Heart left ventricle (tissue), 16 donors: ENCODE results near the gene ALPP. TPM values are rescaled to one million over a fixed set of nuclear protein-coding genes. Genes with fewer than 3 reads are reported as not detected.
A peak's percentile ranks its signal among the peaks of the same experiment; 100 is the strongest.

Experiments used
- ATAC-seq, 4 donors: fragments of 200-7000 bp; cut with Tn5 transposase; one replicate each; pipeline ENCODE4 v1.9.1; 2020 to 2022; ENCODE audit warnings: moderate library complexity in 4 of 4, mild to moderate bottlenecking in 3 of 4, moderate number of reproducible peaks in 1 of 4
- DNase-seq, 5 donors: peaks; one replicate each; pipeline ENCODE4 v3.0.0-alpha.2; 2020
- H3K27ac ChIP-seq, 12 donors: fragments of 200-600 bp; sonication (generic) in 4 of 12; one replicate each; pipeline versions ENCODE4 v1.5.0 to v1.8.0; 2016 to 2022; ENCODE audit warnings: mild to moderate bottlenecking in 2 of 12
- H3K27me3 ChIP-seq, 9 donors: fragments of 200-600 bp; sonication (generic) in 2 of 9; one replicate each; pipeline versions ENCODE4 v1.5.1 to v1.8.0; 2016 to 2022; ENCODE audit warnings: mild to moderate bottlenecking in 3 of 9
- H3K36me3 ChIP-seq, 9 donors: fragments of 200-600 bp; sonication (generic) in 2 of 9; one replicate each; pipeline versions ENCODE4 v1.5.0 to v1.8.0; 2018 to 2022; ENCODE audit warnings: mild to moderate bottlenecking in 2 of 9
- H3K4me1 ChIP-seq, 12 donors: fragments of 200-600 bp; sonication (generic) in 4 of 12; one replicate each; pipeline versions ENCODE4 v1.5.0 to v1.8.0; 2016 to 2022; ENCODE audit warnings: mild to moderate bottlenecking in 3 of 12
- H3K4me3 ChIP-seq, 12 donors: fragments of 200-600 bp; sonication (generic) in 4 of 12; one replicate each; pipeline versions ENCODE4 v1.5.0 to v1.8.0; 2017 to 2022; ENCODE audit warnings: mild to moderate bottlenecking in 9 of 12, moderate library complexity in 4 of 12
- H3K9me3 ChIP-seq, 12 donors: fragments of 200-600 bp; sonication (generic) in 4 of 12; one replicate each; pipeline versions ENCODE4 v1.5.0 to v1.8.0; 2016 to 2022; ENCODE audit warnings: mild to moderate bottlenecking in 1 of 12
- POLR2A ChIP-seq, 2 donors: fragments of 450-650 bp; IDR thresholded peaks; one replicate each; pipeline ENCODE4 v1.6.1; 2017; ENCODE audit warnings: antibody characterized with exemption in 2 of 2, mild to moderate bottlenecking in 2 of 2, moderate library complexity in 2 of 2
- WGBS, 4 donors: extraction: QIAGEN DNeasy Blood & Tissue Kit in 2 of 4; methylation state at CpG; one replicate each; pipeline versions ENCODE4 v1.1.5 to v1.1.7; 2013 to 2018; 5-methylcytosine and 5-hydroxymethylcytosine counted together
- intact Hi-C, 10 donors: fragments of 100-400 bp; cut with DNase I; formaldehyde crosslinking; loops; one replicate each; pipeline versions ENCODE4 v1.11.1 to v1.14.2; 2022
- polyA plus RNA-seq, 2 donors: library from polyadenylated mRNA; stranded (reverse); fragments of 200-250 nt; gene quantifications; one replicate each; pipeline ENCODE4 v1.2.3, GENCODE V29; 2013
- total RNA-seq, 9 donors: library from RNA; depleted of rRNA in 2 of 9; stranded (reverse); fragments of >200 nt in 2 of 9; fragmentation: NEBNext Ultra II Directional in 3 of 9; extraction: Animal tissue kit (Norgen Biotek cat#: 25700) in 3 of 9; gene quantifications; one replicate each; pipeline versions ENCODE4 v1.1.0 to v1.2.4, GENCODE V29; 2016 to 2023
- TF ChIP-seq, protein P1 (sequence below), 12 donors: fragments of 200-600 bp; sonication (generic) in 4 of 12; IDR thresholded peaks; one replicate each; pipeline versions ENCODE4 v1.5.0 to v1.8.0; 2018 to 2022; ENCODE audit warnings: antibody characterized with exemption in 12 of 12, mild to moderate bottlenecking in 5 of 12
- donor health status: ischemic (EF 13 %, LVEDD 7.1; RV severe dilation, severe dysfunction).
- donor health status: healthy with polysubstance abuse.
- donor health status: DM: no; HTN: yes; CAD: no.
- donor health status: DM: no; HTN: no; CAD: no.
- donor health status: ischemic (EF 25% LVEDD 6.9; RV normal size, moderate dysfunction).
- donor health status: ischemic (EF 25% LVEDD 5.7; RV mildly dilated, moderate dysfunction).
- donor health status: healthy.
- donor health status: DM: yes; HTN: yes; CAD: no.
- donor health status: ischemic (EF 35%, LVEDD 5.7; RV mildly dilated, moderate dysfunction).
- donor health status: nonischemic (EF 11% LVEDD 7.7; RV severe dilation, severe dysfunction).
- donor health status: DM: yes; HTN: yes; CAD: no.
- donor health status: PGD.
- donor health status: ischemic (EF 29% LVEDD 5.4; RV normal size, mild dysfunction).
- donor health status: nonischemic (EF 23%, LVEDD 6.1; RV moderate dilation, normal function).

Gene ALPP
- total and polyA plus RNA-seq, 11 donors, result not detected

DNA sequence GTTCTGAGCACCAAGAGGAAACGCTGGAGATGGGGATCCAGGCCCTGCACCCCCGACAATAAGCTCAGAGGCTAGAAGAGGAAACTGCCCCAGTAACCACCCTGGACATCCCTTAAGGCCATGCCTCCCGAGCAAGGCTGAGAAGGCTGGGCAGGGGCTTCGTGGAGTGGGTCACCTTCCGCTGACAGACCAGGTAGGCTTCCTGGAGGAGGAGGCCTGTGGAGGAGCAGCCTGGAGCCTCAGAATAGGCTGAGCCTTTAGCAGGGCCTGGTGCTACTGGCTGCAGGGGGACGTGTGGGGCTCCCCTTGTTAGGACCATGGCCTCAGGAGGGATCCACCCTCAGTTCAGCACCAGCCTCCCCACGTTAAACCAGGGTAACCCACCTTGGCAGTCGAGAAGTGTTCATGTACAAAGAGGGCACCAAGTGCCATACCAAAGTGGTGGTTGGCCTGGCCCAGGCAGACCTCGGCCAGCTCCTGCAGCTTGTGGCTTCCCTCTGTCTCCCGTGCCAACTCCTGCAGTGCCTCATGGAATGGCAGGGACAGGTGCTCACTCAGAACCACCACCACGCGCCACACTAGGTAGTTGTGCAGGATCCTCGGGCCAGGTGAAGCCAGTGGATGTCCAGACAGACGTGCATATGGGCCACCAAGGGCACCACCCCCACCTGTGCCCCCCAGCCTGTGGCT lies 28.5 kb upstream of the ALPP start:
- intact Hi-C loops, result loop anchor here in 1 of 10 donors (10.0 kb wide), 1 partner anchor 85 kb away; no protein-coding TSS in a partner anchor
- 63 to 72% (median 68%) methylated on average over 5 to 14 of the region's 14 CpGs for WGBS, 4 donors
- H3K4me1 ChIP-seq, result peaks cover 0 to 20% (median 0%) of the 10 kb centered on the region in 12 donors
- no peaks in the 10 kb centered on the region for H3K9me3 ChIP-seq
- H3K27ac ChIP-seq, result no peak overlapping the region
- H3K27me3 ChIP-seq, result peaks cover 34 to 71% (median 53%) of the 10 kb centered on the region in 9 donors
- no peaks in the 10 kb centered on the region for H3K36me3 ChIP-seq
- DNase-seq, result peak in 1 of 5 donors; percentile 37
- no peak overlapping the region for H3K4me3 ChIP-seq
- no peak for ATAC-seq
- TF ChIP-seq, protein P1, sequence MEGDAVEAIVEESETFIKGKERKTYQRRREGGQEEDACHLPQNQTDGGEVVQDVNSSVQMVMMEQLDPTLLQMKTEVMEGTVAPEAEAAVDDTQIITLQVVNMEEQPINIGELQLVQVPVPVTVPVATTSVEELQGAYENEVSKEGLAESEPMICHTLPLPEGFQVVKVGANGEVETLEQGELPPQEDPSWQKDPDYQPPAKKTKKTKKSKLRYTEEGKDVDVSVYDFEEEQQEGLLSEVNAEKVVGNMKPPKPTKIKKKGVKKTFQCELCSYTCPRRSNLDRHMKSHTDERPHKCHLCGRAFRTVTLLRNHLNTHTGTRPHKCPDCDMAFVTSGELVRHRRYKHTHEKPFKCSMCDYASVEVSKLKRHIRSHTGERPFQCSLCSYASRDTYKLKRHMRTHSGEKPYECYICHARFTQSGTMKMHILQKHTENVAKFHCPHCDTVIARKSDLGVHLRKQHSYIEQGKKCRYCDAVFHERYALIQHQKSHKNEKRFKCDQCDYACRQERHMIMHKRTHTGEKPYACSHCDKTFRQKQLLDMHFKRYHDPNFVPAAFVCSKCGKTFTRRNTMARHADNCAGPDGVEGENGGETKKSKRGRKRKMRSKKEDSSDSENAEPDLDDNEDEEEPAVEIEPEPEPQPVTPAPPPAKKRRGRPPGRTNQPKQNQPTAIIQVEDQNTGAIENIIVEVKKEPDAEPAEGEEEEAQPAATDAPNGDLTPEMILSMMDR (IDR thresholded peaks at IDR 0.05), result no peak
- no peak for TF ChIP-seq POLR2A (IDR thresholded peaks at IDR 0.05)

DNA sequence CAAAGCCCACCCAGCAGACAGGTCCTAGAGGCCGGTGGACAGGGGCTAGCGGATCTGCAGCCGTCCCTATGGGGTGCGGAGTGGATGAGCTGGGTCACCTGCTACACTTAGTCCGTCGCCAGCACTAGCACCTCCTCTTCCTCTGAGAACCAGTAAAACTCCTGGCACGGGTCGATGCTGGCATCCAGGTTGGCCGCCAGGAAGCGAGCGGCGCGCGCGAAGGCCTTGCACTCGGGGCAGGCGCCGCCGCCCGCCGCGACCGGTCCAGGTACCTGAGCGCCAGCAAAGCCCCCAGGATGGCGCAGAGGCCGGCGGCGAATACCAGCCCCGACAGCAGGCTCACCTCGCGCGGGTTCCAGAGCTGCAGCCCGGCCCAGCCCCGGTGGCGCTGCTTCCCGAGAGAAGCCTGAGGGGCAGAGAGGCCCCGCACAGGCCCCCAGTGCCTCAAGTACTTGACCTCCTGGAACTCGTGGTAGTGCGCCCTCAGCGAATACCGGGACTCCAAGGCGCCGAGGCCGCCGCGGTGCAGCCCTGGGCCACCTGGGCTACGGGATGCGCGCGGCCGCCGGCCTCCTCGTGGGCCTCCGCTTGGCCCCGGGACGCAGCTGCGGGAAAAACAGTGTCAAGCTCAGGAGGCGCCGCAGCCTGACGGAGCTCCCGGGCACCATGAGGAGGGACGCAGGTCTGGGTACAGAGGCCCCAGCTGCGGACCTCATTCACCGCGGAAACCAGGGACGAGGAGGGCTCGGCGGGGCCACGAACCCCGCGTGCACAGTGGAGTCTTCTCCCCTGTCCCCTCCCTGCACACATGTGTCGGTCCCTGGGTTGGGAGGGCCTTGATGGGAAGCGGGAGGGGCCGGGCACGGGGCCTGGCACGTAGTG lies 27.5 kb upstream of the ALPP start:
- no peak overlapping the region for H3K27ac ChIP-seq
- peaks cover 34 to 71% (median 53%) of the 10 kb centered on the region in 9 donors for H3K27me3 ChIP-seq
- peak in 1 of 5 donors; percentile 55 for DNase-seq
- 10 to 25% (median 15%) methylated on average over 29 to 76 of the region's 76 CpGs for WGBS, 4 donors
- ATAC-seq, result no peak
- H3K4me1 ChIP-seq, result peaks cover 0 to 20% (median 0%) of the 10 kb centered on the region in 12 donors
- no peak for TF ChIP-seq POLR2A (IDR thresholded peaks at IDR 0.05)
- TF ChIP-seq, protein P1 (IDR thresholded peaks at IDR 0.05), result no peak
- no peak overlapping the region for H3K4me3 ChIP-seq
- intact Hi-C loops, result no loop called here
- H3K9me3 ChIP-seq, result no peaks in the 10 kb centered on the region
- H3K36me3 ChIP-seq, result no peaks in the 10 kb centered on the region

DNA sequence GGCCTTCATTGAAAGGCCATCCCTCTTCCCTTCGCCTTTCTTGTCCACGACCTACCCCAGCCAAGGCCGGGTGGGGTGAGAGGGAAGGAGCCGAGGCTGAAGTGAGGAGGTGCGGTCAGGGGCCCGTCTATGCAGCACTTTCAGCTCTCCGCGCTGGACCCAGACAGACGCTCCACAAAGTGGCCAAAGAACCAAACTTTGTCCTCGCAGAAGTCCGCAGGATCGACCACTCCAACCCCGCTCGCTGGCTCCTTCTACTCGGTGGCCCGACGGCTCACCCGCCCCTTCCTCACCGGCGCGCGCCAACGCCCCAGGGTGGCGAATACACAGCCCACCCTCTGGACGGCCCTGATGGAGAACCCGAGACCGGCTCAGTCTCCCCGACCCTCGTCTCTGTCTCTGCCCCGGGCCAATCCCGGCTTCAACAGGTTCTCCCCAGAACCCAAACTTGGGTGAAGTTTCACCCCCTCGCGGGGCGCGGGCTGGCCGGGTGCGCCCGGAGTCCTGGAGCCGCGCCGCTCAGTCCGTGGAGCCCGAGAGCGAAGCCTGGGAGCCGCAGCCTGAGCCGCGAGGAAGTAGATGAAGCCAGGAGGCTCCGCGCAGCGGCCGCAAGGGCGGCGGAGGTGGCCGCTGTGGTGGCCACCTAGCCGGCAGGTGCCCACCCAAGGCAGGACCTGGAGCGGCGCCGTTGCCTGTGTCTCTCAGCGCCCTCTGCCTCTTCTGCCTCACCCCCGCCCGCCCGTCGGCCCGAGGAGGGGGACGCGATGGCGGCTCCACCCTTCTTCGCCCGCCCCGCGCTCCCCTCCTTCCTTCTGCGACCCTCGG lies 26.7 kb upstream of the ALPP start:
- TF ChIP-seq, protein P1 (IDR thresholded peaks at IDR 0.05), result no peak
- no peak for TF ChIP-seq POLR2A (IDR thresholded peaks at IDR 0.05)
- H3K27me3 ChIP-seq, result peaks cover 34 to 71% (median 53%) of the 10 kb centered on the region in 9 donors
- ATAC-seq, result no peak
- H3K4me1 ChIP-seq, result peaks cover 0 to 20% (median 0%) of the 10 kb centered on the region in 12 donors
- no peak for DNase-seq
- H3K9me3 ChIP-seq, result no peaks in the 10 kb centered on the region
- H3K27ac ChIP-seq, result no peak overlapping the region
- intact Hi-C loops, result no loop called here
- no peak overlapping the region for H3K4me3 ChIP-seq
- 15 to 38% (median 23%) methylated on average over 20 to 73 of the region's 73 CpGs for WGBS, 4 donors
- no peaks in the 10 kb centered on the region for H3K36me3 ChIP-seq
